Lower leg skin (tissue), 4 donors: ENCODE measurements around the gene CCSER1. TPM values are rescaled to one million over a fixed set of nuclear protein-coding genes. Genes with fewer than 3 reads are reported as not detected.

Experiments used
- DNase-seq, 2 donors: peaks; one replicate each; pipeline ENCODE4 v3.0.0-alpha.2; 2019; ENCODE audit warnings: low spot score in 2 of 2
- H3K4me3 ChIP-seq: fragments of 200-600 bp; sonication (generic); 2 replicates; pipeline ENCODE4 v1.5.1; 2017; ENCODE audit warnings: mild to moderate bottlenecking, low read depth; ENCODE audit not compliant: poor library complexity, severe bottlenecking
- CTCF ChIP-seq, 3 donors: fragments of 450-650 bp; IDR thresholded peaks; one replicate each; pipeline ENCODE4 v1.5.1; 2016; ENCODE audit warnings: antibody characterized with exemption in 3 of 3, mild to moderate bottlenecking in 3 of 3, moderate library complexity in 2 of 3
- POLR2A ChIP-seq, 2 donors: fragments of 450-650 bp; IDR thresholded peaks; one replicate each; pipeline ENCODE4 v1.6.1; 2016 to 2017; ENCODE audit warnings: antibody characterized with exemption in 2 of 2, mild to moderate bottlenecking in 1 of 2, moderate library complexity in 1 of 2
- WGBS, 2 donors: methylation state at CpG; one replicate each; pipeline ENCODE4 v1.1.5; 2018; 5-methylcytosine and 5-hydroxymethylcytosine counted together
- intact Hi-C: fragments of 100-400 bp; cut with DNase I; formaldehyde crosslinking; loops from one replicate; pipeline ENCODE4 v1.15.0; 2023; ENCODE audit warnings: low total_unique reads
- total RNA-seq, 4 donors: library from RNA; depleted of rRNA; stranded (reverse); fragments of >200 nt; gene quantifications; one replicate each; pipeline ENCODE4 v1.1.0, GENCODE V29; 2016

Gene CCSER1
- total RNA-seq, 4 donors from 2014 or later, result 6.5 to 12.1 (median 9.9) TPM

- 89 to 91% methylated on average over 8 of the region's 8 CpGs for WGBS, 2 donors
- no peak overlapping the region for H3K4me3 ChIP-seq
- intact Hi-C loops, result no loop called here
- DNase-seq, result no peak
- TF ChIP-seq POLR2A (IDR thresholded peaks at IDR 0.05) (no peak), CTCF (IDR thresholded peaks at IDR 0.05) (no peak)
Measured at GRCh38 chr4:91598696-91599095, 1471.5 kb downstream of the CCSER1 start.

GRCh38 chr4:91600301-91600700 lies 1473.1 kb downstream of the CCSER1 start:
- intact Hi-C loops, result no loop called here
- no peak overlapping the region for H3K4me3 ChIP-seq
- TF ChIP-seq CTCF (IDR thresholded peaks at IDR 0.05) (no peak), POLR2A (IDR thresholded peaks at IDR 0.05) (no peak)
- WGBS, 2 donors, result 77 to 84% methylated on average over 1 of the region's 1 CpG
- DNase-seq, result no peak

GRCh38 chr4:91601401-91601800 lies 1474.2 kb downstream of the CCSER1 start:
- no peak for DNase-seq
- TF ChIP-seq POLR2A (IDR thresholded peaks at IDR 0.05) (no peak), CTCF (IDR thresholded peaks at IDR 0.05) (no peak)
- H3K4me3 ChIP-seq, result no peak overlapping the region
- 67 to 76% methylated on average over 1 of the region's 1 CpG for WGBS, 2 donors
- intact Hi-C loops, result no loop called here

GRCh38 chr4:91611782-91612181 lies 1484.6 kb downstream of the CCSER1 start:
- WGBS, 2 donors, result 77% methylated on average over 5 of the region's 5 CpGs
- TF ChIP-seq POLR2A (IDR thresholded peaks at IDR 0.05) (no peak), CTCF (IDR thresholded peaks at IDR 0.05) (no peak)
- intact Hi-C loops, result no loop called here
- DNase-seq, result no peak
- H3K4me3 ChIP-seq, result no peak overlapping the region

- TF ChIP-seq CTCF (IDR thresholded peaks at IDR 0.05), result no peak
- no peak for TF ChIP-seq POLR2A (IDR thresholded peaks at IDR 0.05)
- no peak overlapping the region for H3K4me3 ChIP-seq
- intact Hi-C loops, result no loop called here
- WGBS, 2 donors, result 91 to 94% methylated on average over 1 of the region's 1 CpG
- no peak for DNase-seq
Measured at GRCh38 chr4:91620952-91621351, 1493.8 kb downstream of the CCSER1 start.

- no peak for DNase-seq
- WGBS, 2 donors, result 74 to 78% methylated on average over 1 of the region's 1 CpG
- TF ChIP-seq POLR2A (IDR thresholded peaks at IDR 0.05) (no peak), CTCF (IDR thresholded peaks at IDR 0.05) (no peak)
- H3K4me3 ChIP-seq, result no peak overlapping the region
- intact Hi-C loops, result no loop called here
Measured at GRCh38 chr4:91621446-91621845, 1494.3 kb downstream of the CCSER1 start.
